ENCODE results near the gene UTP11. TPM values are rescaled to one million over a fixed set of nuclear protein-coding genes. Genes with fewer than 3 reads are reported as not detected.
"Not testable (repeated sequence)": the region's sequence is repeated elsewhere in the genome, so short reads cannot be mapped to it uniquely, and the experiment has no call there.

The UTP11 gene, protein sequence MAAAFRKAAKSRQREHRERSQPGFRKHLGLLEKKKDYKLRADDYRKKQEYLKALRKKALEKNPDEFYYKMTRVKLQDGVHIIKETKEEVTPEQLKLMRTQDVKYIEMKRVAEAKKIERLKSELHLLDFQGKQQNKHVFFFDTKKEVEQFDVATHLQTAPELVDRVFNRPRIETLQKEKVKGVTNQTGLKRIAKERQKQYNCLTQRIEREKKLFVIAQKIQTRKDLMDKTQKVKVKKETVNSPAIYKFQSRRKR
- 62.4 TPM for polyA plus RNA-seq (2013, experiment 1 of 4)
- polyA plus RNA-seq (2013, experiment 2 of 4) = 56.9 TPM
- polyA plus RNA-seq (2013, experiment 3 of 4) = 43.6 TPM
- 46.4 TPM for polyA plus RNA-seq (2013, experiment 4 of 4)

DNA sequence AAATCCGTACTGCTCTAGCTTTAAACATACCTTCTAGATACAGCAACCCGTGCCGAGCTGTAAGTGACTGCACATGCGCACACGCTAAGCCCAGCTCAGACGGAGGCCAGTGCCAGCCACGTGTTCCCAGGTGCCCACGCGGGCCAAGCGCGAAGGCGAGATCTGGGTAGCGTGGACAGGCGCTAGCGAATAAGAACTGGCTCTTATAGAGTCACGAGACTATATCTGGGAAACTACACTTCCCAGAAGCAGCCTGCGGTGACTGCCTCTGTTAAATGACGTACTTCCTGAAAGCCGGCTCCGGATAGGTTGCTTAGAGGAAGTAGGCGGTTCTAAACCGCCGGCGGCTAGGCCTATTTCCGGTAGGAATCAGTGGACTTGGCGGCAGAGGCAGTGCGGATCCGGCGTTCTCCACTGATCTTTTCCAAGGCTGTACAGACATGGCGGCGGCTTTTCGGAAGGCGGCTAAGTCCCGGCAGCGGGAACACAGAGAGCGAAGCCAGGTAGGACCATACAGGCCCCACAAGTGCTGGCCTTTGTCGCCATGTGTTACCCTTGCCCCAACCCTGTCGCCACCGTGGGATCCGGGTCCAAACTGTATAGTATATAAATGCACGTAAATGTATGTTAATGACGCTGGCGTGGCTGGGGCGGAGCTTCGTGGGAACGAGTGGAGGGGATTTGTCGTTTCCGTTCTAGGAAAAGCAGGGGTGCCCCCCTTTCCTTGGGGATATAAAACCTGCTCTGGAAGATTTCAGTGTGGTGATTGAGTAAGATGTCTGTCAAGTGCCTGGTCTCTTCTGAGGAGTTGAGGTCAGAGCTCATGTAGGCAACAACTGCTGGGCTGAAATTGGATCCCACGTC, at the start of gene UTP11:
UTP11 (plus strand) TSS at position 372 of the 864 bp plus-strand sequence; CDS start at position 441, 69 bp downstream.
- no peaks in the 10 kb centered on the region for H3K27me3 ChIP-seq (ENCODE audit: control insufficient read depth, insufficient read depth, low read length, poor library complexity, severe bottlenecking)
- peaks cover 8% of the 10 kb centered on the region for H3K4me1 ChIP-seq (ENCODE audit: control insufficient read depth, insufficient read depth, low read length)
- H3K27ac ChIP-seq (ENCODE audit: insufficient read depth, low read depth, low read length, poor library complexity, severe bottlenecking) = peak within 1 kb of the TSS; percentile 87
- H3K36me3 ChIP-seq (ENCODE audit: control insufficient read depth, insufficient read depth, low read length) = peaks cover 8% of the 10 kb centered on the region
- WGBS, 2 experiments = 3 to 4% methylated on average over 49 of the region's 49 CpGs
- peak within 1 kb of the TSS; percentile 92 for H3K4me3 ChIP-seq (ENCODE audit: insufficient read depth, low read depth, low read length)
- H3K9me3 ChIP-seq (ENCODE audit: control insufficient read depth, low read length) = no peaks in the 10 kb centered on the region

DNA sequence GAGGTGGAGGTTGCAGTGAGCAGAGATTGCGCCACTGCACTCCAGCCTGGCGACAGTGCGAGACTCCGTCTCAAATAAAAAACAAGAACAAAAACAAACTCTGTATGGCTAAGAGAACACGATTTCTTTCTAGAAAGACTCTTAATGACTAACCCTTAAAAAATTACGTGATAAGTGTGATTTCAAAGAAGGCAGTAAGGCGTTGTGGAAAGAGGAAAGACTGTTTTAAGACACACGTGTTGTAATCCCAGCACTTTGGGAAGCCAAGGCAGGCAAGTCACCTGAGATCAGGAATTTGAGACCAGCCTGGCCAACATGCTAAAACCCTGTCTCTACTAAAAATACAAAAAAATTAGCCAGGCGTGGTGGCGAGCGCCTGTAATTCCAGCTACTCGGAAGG, 48.4 kb upstream of the UTP11 start:
- peaks cover 36% of the 10 kb centered on the region for H3K36me3 ChIP-seq (ENCODE audit: control insufficient read depth, insufficient read depth, low read length)
- H3K9me3 ChIP-seq (ENCODE audit: control insufficient read depth, low read length); H3K27me3 ChIP-seq (ENCODE audit: control insufficient read depth, insufficient read depth, low read length, poor library complexity, severe bottlenecking); H3K4me3 ChIP-seq (ENCODE audit: insufficient read depth, low read depth, low read length); H3K27ac ChIP-seq (ENCODE audit: insufficient read depth, low read depth, low read length, poor library complexity, severe bottlenecking); H3K4me1 ChIP-seq (ENCODE audit: control insufficient read depth, insufficient read depth, low read length): not testable (repeated sequence)
- WGBS, 2 experiments = 87 to 89% methylated on average over 12 of the region's 12 CpGs

DNA sequence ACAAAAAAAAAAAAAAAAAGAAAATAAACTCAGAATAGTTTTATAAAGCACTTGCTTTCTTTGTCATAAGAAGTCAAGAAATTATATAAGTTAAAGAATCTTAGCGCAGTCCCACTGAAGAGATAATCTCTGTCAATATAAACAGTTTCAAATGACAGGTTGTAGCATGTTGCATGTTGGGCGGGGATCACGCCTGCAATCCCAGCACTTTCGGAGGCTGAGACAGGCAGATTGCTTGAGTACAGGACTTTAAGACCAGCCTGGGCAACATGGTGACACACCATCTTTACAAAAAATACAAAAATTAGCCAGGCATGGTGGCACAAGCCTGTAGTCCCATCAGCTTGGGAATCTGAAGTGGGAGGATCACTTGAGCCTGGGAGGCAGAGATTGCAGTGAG, 47.2 kb upstream of the UTP11 start:
- 94% methylated on average over 4 of the region's 4 CpGs for WGBS, 2 experiments

DNA sequence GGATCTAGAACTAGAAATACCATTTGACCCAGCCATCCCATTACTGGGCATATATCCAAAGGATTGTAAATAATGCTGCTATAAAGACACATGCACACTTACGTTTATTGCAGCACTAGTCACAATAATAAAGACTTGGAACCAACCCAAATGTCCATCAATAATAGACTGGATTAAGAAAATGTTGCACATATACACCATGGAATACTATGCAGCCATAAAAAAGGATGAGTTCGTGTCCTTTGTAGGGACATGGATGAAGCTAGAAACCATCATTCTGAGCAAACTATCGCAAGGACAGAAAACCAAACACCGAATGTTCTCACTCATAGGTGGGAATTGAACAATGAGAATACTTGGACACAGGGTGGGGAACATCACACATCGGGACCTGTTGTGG, 38.9 kb upstream of the UTP11 start:
- not testable (repeated sequence) for H3K4me1 ChIP-seq (ENCODE audit: control insufficient read depth, insufficient read depth, low read length); H3K9me3 ChIP-seq (ENCODE audit: control insufficient read depth, low read length); H3K27ac ChIP-seq (ENCODE audit: insufficient read depth, low read depth, low read length, poor library complexity, severe bottlenecking); H3K27me3 ChIP-seq (ENCODE audit: control insufficient read depth, insufficient read depth, low read length, poor library complexity, severe bottlenecking); H3K4me3 ChIP-seq (ENCODE audit: insufficient read depth, low read depth, low read length)
- WGBS, 2 experiments = 92 to 100% methylated on average over 4 of the region's 5 CpGs
- peaks cover 40% of the 10 kb centered on the region for H3K36me3 ChIP-seq (ENCODE audit: control insufficient read depth, insufficient read depth, low read length)

More for the DNA sequence above, 47.2 kb upstream of the UTP11 start:
- Histone ChIP-seq H3K9me3 (ENCODE audit: control insufficient read depth, low read length) (no peaks in the 10 kb centered on the region), H3K36me3 (ENCODE audit: control insufficient read depth, insufficient read depth, low read length) (peaks cover 35% of the 10 kb centered on the region), H3K27ac (ENCODE audit: insufficient read depth, low read depth, low read length, poor library complexity, severe bottlenecking) (no peak overlapping the region), H3K4me1 (ENCODE audit: control insufficient read depth, insufficient read depth, low read length) (no peaks in the 10 kb centered on the region), H3K4me3 (ENCODE audit: insufficient read depth, low read depth, low read length) (no peak overlapping the region), H3K27me3 (ENCODE audit: control insufficient read depth, insufficient read depth, low read length, poor library complexity, severe bottlenecking) (no peaks in the 10 kb centered on the region)

DNA sequence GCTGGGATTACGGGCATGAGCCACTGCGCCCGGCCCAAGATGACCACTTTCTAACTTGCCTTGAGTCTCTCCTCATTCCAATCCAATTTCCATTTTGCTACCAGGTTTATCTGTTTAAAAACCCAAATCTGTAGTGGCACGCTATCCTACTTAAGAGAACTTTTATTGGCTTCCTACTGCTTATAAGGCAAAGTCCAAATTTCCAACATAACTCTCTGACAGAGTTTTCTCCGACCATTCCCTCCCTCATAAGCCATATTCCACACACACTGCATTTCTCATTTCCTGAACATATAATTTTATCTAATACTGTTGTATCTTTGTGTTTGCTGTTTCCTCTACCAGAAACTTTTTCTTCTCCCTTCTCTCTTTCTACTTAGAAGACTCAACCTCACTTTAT, 38.0 kb upstream of the UTP11 start:
- Histone ChIP-seq H3K36me3 (ENCODE audit: control insufficient read depth, insufficient read depth, low read length) (peaks cover 39% of the 10 kb centered on the region), H3K4me1 (ENCODE audit: control insufficient read depth, insufficient read depth, low read length) (no peaks in the 10 kb centered on the region), H3K9me3 (ENCODE audit: control insufficient read depth, low read length) (no peaks in the 10 kb centered on the region), H3K27me3 (ENCODE audit: control insufficient read depth, insufficient read depth, low read length, poor library complexity, severe bottlenecking) (no peaks in the 10 kb centered on the region), H3K4me3 (ENCODE audit: insufficient read depth, low read depth, low read length) (no peak overlapping the region), H3K27ac (ENCODE audit: insufficient read depth, low read depth, low read length, poor library complexity, severe bottlenecking) (no peak overlapping the region)
- WGBS, 2 experiments = 94% methylated on average over 5 of the region's 5 CpGs

DNA sequence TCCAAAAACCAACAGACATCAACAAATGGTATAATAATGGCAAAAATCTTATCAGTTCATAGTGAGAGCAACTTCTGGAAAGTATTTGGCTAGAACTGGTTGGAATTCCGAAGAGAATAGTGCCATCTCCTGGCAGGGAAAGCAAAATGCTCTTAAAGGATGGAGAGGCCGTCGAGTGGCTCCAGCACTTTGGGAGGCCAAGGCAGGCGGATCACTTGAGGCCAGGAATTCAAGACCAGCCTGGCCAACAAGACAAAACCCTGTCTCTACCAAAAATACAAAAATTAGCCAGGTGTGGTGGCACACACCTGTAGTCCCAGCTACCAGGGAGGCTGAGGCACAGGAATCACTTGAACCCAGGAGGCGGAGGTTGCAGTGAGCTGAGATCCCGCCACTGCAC, 37.5 kb upstream of the UTP11 start:
- H3K36me3 ChIP-seq (ENCODE audit: control insufficient read depth, insufficient read depth, low read length) = peaks cover 41% of the 10 kb centered on the region
- not testable (repeated sequence) for H3K4me3 ChIP-seq (ENCODE audit: insufficient read depth, low read depth, low read length); H3K9me3 ChIP-seq (ENCODE audit: control insufficient read depth, low read length); H3K27me3 ChIP-seq (ENCODE audit: control insufficient read depth, insufficient read depth, low read length, poor library complexity, severe bottlenecking); H3K4me1 ChIP-seq (ENCODE audit: control insufficient read depth, insufficient read depth, low read length); H3K27ac ChIP-seq (ENCODE audit: insufficient read depth, low read depth, low read length, poor library complexity, severe bottlenecking)
- WGBS, 2 experiments = 70 to 73% methylated on average over 6 of the region's 6 CpGs

DNA sequence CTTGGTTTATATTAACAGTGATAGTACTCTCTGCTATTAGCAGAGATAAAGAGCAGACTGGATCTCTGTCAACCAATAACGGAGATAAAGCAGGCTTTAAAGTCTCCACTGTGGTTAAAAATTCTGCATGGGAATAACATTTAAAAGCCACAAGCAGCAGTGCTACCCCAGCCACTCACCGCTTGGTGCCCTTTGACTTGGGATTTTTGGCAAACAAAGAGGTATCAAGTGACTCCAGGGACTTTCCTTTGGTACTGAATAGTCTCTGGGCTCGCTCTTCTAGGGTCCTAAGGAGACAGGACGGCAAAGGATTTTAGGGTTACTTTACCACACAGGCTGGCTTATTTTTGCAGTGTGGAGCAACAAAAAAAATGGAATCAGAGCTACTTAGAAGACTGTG, 34.0 kb upstream of the UTP11 start:
- H3K4me3 ChIP-seq (ENCODE audit: insufficient read depth, low read depth, low read length) = no peak overlapping the region
- no peaks in the 10 kb centered on the region for H3K4me1 ChIP-seq (ENCODE audit: control insufficient read depth, insufficient read depth, low read length)
- peaks cover 54% of the 10 kb centered on the region for H3K36me3 ChIP-seq (ENCODE audit: control insufficient read depth, insufficient read depth, low read length)
- H3K27me3 ChIP-seq (ENCODE audit: control insufficient read depth, insufficient read depth, low read length, poor library complexity, severe bottlenecking) = no peaks in the 10 kb centered on the region
- WGBS, 2 experiments = 82 to 88% methylated on average over 4 of the region's 4 CpGs
- no peak overlapping the region for H3K27ac ChIP-seq (ENCODE audit: insufficient read depth, low read depth, low read length, poor library complexity, severe bottlenecking)
- H3K9me3 ChIP-seq (ENCODE audit: control insufficient read depth, low read length) = no peaks in the 10 kb centered on the region

DNA sequence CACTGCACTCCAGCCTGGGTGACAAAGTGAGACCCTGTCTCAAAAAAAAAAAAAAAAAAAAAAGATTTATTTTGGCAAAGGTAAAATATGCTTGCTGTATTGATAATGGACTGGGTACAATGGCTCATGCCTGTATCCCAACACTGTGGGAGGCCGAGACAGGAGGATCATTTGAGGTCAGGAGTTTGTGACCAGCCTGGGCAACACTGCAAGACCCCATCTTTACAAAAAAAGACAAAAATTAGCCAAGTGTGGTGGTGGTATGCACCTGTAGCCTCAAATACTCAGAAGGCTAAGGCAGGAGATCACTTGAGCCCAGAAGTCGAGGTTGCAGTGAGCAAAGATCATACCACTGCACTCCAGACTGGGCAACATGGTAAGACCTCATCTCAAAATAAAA, 29.0 kb upstream of the UTP11 start:
- Histone ChIP-seq H3K27me3 (ENCODE audit: control insufficient read depth, insufficient read depth, low read length, poor library complexity, severe bottlenecking) (no peaks in the 10 kb centered on the region), H3K4me1 (ENCODE audit: control insufficient read depth, insufficient read depth, low read length) (no peaks in the 10 kb centered on the region), H3K9me3 (ENCODE audit: control insufficient read depth, low read length) (no peaks in the 10 kb centered on the region), H3K4me3 (ENCODE audit: insufficient read depth, low read depth, low read length) (no peak overlapping the region), H3K27ac (ENCODE audit: insufficient read depth, low read depth, low read length, poor library complexity, severe bottlenecking) (no peak overlapping the region), H3K36me3 (ENCODE audit: control insufficient read depth, insufficient read depth, low read length) (peaks cover 35% of the 10 kb centered on the region)
- WGBS, 2 experiments = 94 to 96% methylated on average over 2 of the region's 2 CpGs

DNA sequence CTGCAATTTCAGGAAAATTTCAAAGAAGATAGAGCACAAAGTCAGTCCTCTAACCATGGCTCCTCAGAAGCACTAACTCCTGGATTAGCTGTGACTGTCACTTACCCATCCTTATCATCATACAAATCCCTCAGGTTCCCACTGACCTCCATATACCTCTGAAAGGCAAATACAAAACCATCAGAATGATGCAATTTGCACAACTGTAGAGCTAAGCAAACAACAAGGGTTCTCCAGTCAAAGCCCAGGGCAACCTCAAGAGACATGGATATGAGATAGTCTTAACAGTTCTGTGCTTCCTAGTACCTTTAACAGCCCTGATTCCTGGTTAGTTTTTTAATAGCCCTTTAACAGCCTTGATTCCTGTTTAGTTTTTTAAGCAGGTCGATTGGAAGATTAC, 24.9 kb upstream of the UTP11 start:
- peaks cover 6% of the 10 kb centered on the region for H3K36me3 ChIP-seq (ENCODE audit: control insufficient read depth, insufficient read depth, low read length)
- H3K27me3 ChIP-seq (ENCODE audit: control insufficient read depth, insufficient read depth, low read length, poor library complexity, severe bottlenecking) = no peaks in the 10 kb centered on the region
- 86 to 92% methylated on average over 1 of the region's 1 CpG for WGBS, 2 experiments
- no peaks in the 10 kb centered on the region for H3K4me1 ChIP-seq (ENCODE audit: control insufficient read depth, insufficient read depth, low read length)
- H3K9me3 ChIP-seq (ENCODE audit: control insufficient read depth, low read length) = no peaks in the 10 kb centered on the region
- no peak overlapping the region for H3K27ac ChIP-seq (ENCODE audit: insufficient read depth, low read depth, low read length, poor library complexity, severe bottlenecking)
- no peak overlapping the region for H3K4me3 ChIP-seq (ENCODE audit: insufficient read depth, low read depth, low read length)

DNA sequence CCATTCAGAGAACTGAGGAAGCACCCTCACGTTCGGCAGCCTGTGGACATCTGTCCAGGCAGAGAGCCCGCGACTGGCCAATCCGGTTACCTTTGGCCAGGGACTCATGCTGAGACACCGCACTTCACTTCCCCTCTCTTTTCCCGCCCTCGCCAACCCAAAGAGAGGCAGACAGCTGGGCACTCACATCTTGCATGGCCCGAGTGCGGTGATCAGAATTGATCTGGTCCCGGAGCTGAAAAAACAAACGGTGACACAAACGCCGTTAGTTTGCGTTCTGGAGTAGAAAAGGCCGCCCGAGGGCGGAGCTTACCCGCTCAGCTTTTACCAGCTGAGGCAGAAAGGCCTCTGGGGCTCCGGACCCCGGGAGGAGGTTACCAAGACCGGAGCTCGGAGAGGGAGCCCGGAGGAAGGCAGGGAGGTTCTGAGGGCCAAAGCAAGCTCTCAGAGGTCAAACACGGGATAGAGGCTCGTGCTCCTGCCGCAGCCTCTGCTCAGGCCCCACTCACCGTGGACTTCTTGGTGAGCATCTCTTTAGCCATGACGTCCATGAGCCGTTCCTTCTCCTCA, 23.1 kb upstream of the UTP11 start:
- 0% methylated on average over 30 of the region's 30 CpGs for WGBS, 2 experiments
- no peaks in the 10 kb centered on the region for H3K27me3 ChIP-seq (ENCODE audit: control insufficient read depth, insufficient read depth, low read length, poor library complexity, severe bottlenecking)
- H3K4me3 ChIP-seq (ENCODE audit: insufficient read depth, low read depth, low read length) = peak overlapping the region; percentile 79
- H3K36me3 ChIP-seq (ENCODE audit: control insufficient read depth, insufficient read depth, low read length) = peaks cover 2% of the 10 kb centered on the region
- H3K4me1 ChIP-seq (ENCODE audit: control insufficient read depth, insufficient read depth, low read length) = no peaks in the 10 kb centered on the region
- no peaks in the 10 kb centered on the region for H3K9me3 ChIP-seq (ENCODE audit: control insufficient read depth, low read length)
- peak overlapping the region; percentile 53 for H3K27ac ChIP-seq (ENCODE audit: insufficient read depth, low read depth, low read length, poor library complexity, severe bottlenecking)

Data from ectodermal cell (in vitro differentiated cells).